Ascending aorta (tissue), 2 donors: ENCODE measurements around the gene TBX4. TPM values are rescaled to one million over a fixed set of nuclear protein-coding genes. Genes with fewer than 3 reads are reported as not detected.

Experiments used
- DNase-seq, 2 donors: peaks; one replicate each; pipeline ENCODE4 v3.0.0-alpha.2; 2019; ENCODE audit warnings: low spot score in 2 of 2
- H3K27ac ChIP-seq, 2 donors: fragments of 200-600 bp; sonication (generic); one replicate each; pipeline ENCODE4 v1.5.1; 2016 to 2017; ENCODE audit warnings: mild to moderate bottlenecking in 1 of 2
- H3K27me3 ChIP-seq: fragments of 200-600 bp; sonication (generic); one replicate; pipeline ENCODE4 v1.5.1; 2017
- H3K36me3 ChIP-seq, 2 donors: fragments of 200-600 bp; sonication (generic); one replicate each; pipeline ENCODE4 v1.5.1; 2016
- H3K4me1 ChIP-seq, 2 donors: fragments of 200-600 bp; sonication (generic); one replicate each; pipeline ENCODE4 v1.5.1; 2016 to 2017; ENCODE audit warnings: mild to moderate bottlenecking in 1 of 2
- H3K4me3 ChIP-seq, 2 donors: fragments of 200-600 bp; sonication (generic); one replicate each; pipeline ENCODE4 v1.5.1; 2016 to 2017; ENCODE audit warnings: mild to moderate bottlenecking in 1 of 2
- H3K9me3 ChIP-seq, 2 donors: fragments of 200-600 bp; sonication (generic); one replicate each; pipeline ENCODE4 v1.5.1; 2016
- CTCF ChIP-seq, 3 experiments: fragments of 200-600 bp in 2 of 3; fragments of 450-650 bp in 1 of 3; sonication (generic) in 2 of 3; IDR thresholded peaks; one replicate each; pipeline ENCODE4 v1.5.1; 2016 to 2019; ENCODE audit warnings: antibody characterized with exemption in 3 of 3, mild to moderate bottlenecking in 1 of 3, moderate library complexity in 1 of 3
- intact Hi-C: fragments of 100-400 bp; cut with DNase I; formaldehyde crosslinking; loops from one replicate; pipeline ENCODE4 v1.15.1; 2023
- total RNA-seq: library from RNA; depleted of rRNA; stranded (reverse); fragments of >200 nt; gene quantifications from one replicate; pipeline ENCODE4 v1.1.0, GENCODE V29; 2016

TBX4 gene
- total RNA-seq, 1 donor from 2014 or later, result not detected

- H3K36me3 ChIP-seq, result no peaks in the 10 kb centered on the region
- no peak overlapping the region for H3K27ac ChIP-seq
- H3K4me3 ChIP-seq, result no peak overlapping the region
- H3K9me3 ChIP-seq, result no peaks in the 10 kb centered on the region
- TF ChIP-seq CTCF (IDR thresholded peaks at IDR 0.05), result no peak
- H3K4me1 ChIP-seq, result peaks cover 5% of the 10 kb centered on the region in 2 donors
- intact Hi-C loops, result no loop called here
- peaks cover 8% of the 10 kb centered on the region for H3K27me3 ChIP-seq
- no peak for DNase-seq
Measured at GRCh38 chr17:61465550-61466237, 13.5 kb downstream of the TBX4 start.

- Histone ChIP-seq H3K27me3 (peaks cover 8% of the 10 kb centered on the region), H3K36me3 (no peaks in the 10 kb centered on the region), H3K27ac (no peak overlapping the region), H3K9me3 (no peaks in the 10 kb centered on the region), H3K4me3 (no peak overlapping the region), H3K4me1 (peaks cover 5% of the 10 kb centered on the region in 2 donors)
- no peak for TF ChIP-seq CTCF (IDR thresholded peaks at IDR 0.05)
- intact Hi-C loops, result no loop called here
- DNase-seq, result no peak
Measured at GRCh38 chr17:61466246-61466645, 14.0 kb downstream of the TBX4 start.

- H3K27ac ChIP-seq, result no peak overlapping the region
- no peak overlapping the region for H3K4me3 ChIP-seq
- no peak for TF ChIP-seq CTCF (IDR thresholded peaks at IDR 0.05)
- DNase-seq, result peak in 1 of 2 donors; percentile 7
- no peaks in the 10 kb centered on the region for H3K27me3 ChIP-seq
- H3K4me1 ChIP-seq, result no peaks in the 10 kb centered on the region
- no peaks in the 10 kb centered on the region for H3K36me3 ChIP-seq
- intact Hi-C loops, result no loop called here
- H3K9me3 ChIP-seq, result no peaks in the 10 kb centered on the region
Measured at GRCh38 chr17:61467416-61468262, 15.4 kb downstream of the TBX4 start.

- no peak overlapping the region for H3K27ac ChIP-seq
- H3K4me1 ChIP-seq, result no peaks in the 10 kb centered on the region
- no peaks in the 10 kb centered on the region for H3K9me3 ChIP-seq
- no peak for DNase-seq
- no peaks in the 10 kb centered on the region for H3K27me3 ChIP-seq
- no peaks in the 10 kb centered on the region for H3K36me3 ChIP-seq
- H3K4me3 ChIP-seq, result no peak overlapping the region
- no peak for TF ChIP-seq CTCF (IDR thresholded peaks at IDR 0.05)
- intact Hi-C loops, result no loop called here
Measured at GRCh38 chr17:61468263-61468907, 16.2 kb downstream of the TBX4 start.

GRCh38 chr17:61469474-61469873 lies 17.3 kb downstream of the TBX4 start:
- Histone ChIP-seq H3K4me1 (no peaks in the 10 kb centered on the region), H3K4me3 (no peak overlapping the region), H3K9me3 (no peaks in the 10 kb centered on the region), H3K27ac (no peak overlapping the region), H3K27me3 (no peaks in the 10 kb centered on the region), H3K36me3 (no peaks in the 10 kb centered on the region)
- TF ChIP-seq CTCF (IDR thresholded peaks at IDR 0.05), result no peak
- intact Hi-C loops, result no loop called here
- no peak for DNase-seq
